NCI-H82 treated with DMSO at 0.1 percent for 48 hours (cell line): ENCODE results near the gene SUN1.

Experiments used
- DNase-seq: peaks from one replicate; lab custom pipeline; 2025; ENCODE audit not compliant: unreplicated experiment; lab: John Stamatoyannopoulos, UW

SUN1 gene

DNA sequence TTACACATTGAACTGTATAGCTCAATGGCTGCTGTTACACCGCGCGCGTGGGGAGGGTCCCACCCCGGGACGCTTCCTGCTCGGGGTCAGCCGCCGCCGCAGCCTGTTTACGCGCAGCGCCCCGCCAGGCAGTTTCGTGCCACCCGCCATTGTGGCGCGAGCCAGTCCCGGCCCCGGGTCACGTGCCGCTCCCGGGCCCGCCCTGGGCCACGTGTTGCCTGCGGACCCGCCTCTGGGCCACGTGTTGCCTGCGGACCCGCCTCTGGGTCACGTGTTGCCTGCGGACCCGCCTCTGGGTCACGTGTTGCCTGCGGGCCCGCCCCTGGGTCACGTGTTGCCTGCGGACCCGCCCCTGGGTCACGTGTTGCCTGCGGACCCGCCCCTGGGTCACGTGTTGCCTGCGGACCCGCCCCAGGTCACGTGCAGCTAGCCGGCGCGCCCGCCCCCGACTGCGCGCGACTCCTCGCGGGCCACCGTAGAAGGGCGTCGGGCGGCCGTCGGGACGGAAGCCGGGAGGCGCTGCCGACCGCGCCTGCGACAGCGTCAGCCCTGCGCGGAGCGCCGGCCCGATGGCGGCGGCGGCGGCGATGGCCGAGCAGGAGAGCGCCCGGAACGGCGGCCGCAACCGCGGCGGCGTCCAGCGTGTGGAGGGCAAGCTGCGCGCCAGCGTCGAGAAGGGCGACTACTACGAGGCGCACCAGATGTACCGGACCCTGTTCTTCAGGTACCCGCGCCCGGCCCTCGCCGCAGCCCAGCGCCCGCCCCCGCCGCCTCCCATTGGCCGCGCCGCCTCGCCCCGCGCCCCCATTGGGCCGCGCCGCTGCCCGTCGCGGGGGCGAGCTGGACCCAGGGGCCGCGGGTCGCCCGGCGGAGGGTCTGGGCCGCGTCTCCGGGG lies 44.0 kb downstream of the SUN1 start, which contains the start of gene GET4:
TSS of gene GET4 (plus strand) at position 478 of the 895 bp plus-strand sequence. CDS start at position 570, 92 bp downstream.
- DNase-seq, result peak; percentile 70

DNA sequence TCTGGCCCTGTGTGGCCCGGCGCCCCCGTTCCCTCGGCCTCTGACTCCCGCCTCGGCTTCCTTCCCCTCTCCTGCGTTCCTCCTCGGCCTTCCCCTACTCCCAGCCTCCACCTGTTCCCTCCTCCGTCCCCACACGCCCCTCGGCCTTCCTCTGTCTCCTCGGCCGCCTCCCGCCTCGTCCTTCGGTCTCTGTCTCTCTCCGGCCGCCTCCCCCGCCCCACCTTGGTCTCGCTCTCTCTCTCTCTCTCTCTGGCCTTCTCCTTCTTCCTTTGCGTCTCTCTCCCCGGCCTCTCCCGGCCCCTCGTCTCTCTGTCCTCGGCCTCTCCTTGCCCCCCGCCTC lies 44.7 kb downstream of the SUN1 start:
- DNase-seq, result no peak

DNA sequence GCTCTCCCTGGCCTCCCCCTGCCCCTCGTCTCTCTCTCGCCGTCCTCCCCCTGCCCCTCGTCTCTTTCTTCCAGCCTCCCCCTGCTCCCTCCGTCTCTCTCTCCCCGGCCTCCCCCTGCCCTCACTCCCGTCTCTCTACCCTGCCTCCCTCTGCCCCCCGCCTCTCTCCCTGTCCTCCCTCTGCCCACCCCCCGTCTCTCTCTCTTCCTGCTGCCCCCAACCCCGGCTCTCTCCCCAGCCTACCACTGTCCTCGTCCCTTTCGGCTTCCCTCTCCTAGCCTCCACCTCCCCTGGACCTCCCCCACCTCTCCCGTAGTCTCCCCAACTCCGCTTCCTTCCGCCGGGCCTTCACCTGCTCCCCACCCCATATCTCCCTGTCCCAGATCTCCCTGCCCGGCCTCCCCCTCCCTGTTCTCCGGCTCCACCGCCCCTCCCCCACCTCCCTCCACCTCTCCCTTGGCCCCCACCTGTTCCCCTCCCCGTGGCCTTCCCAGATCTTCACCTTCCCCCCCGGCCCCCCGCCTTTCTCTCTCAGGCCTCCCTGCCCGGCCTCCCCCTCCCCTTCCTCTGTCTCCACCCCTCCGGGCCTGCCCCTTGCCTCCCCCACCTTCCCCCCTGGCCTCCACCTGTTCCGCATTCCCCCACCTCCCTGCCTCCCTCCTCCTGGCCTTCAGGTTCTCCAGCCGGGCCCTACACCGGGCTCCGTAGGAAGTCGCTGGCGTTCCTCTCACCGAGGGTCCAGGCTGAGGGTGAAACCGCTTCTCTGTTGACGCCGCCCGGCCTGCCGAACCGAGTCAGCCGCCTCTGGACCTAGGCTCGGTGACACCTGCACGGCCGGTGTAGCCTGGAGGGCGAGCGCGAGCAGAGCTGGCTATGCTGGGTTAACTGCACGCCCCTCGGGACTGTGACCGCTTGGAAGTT lies 45.3 kb downstream of the SUN1 start:
- DNase-seq, result no peak

DNA sequence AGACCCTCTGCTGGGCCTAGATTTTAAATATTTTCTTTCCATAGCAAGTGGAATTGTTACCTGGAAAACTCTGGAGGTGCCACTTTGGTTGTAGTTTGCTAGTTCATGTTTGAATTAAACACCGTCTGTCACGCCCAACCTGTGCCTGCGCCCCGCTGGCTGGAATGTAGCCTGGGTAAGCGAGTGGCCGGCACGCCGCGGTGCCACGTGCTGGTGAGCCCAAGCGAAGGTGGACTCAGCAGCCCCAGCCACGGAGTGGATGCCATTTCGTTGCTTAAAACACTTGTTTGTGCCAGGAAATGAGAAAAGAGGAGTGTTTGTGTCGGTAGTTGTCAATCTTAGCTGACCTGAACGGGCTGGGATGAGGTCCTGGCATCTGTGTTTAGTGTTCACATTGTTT lies 46.8 kb downstream of the SUN1 start:
- no peak for DNase-seq

DNA sequence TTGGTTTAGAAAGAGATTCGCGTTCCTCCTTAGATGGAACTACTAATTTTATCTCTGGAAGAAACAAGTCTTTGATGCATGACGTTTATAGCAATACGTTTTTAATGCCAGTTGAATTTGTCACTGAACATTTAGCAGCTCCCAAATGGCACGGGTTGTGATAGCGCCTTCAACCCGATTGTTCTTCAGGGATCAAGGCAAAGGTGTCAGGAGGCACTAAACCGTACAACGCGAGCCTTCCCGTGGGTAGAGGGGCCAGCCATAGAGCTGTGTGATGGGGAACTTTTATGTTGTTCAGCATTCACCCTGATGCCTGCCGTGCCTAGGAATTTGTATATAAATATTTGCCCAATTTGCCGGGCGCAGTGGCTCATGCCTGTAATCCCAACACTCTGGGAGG lies 47.4 kb downstream of the SUN1 start:
- DNase-seq, result no peak

DNA sequence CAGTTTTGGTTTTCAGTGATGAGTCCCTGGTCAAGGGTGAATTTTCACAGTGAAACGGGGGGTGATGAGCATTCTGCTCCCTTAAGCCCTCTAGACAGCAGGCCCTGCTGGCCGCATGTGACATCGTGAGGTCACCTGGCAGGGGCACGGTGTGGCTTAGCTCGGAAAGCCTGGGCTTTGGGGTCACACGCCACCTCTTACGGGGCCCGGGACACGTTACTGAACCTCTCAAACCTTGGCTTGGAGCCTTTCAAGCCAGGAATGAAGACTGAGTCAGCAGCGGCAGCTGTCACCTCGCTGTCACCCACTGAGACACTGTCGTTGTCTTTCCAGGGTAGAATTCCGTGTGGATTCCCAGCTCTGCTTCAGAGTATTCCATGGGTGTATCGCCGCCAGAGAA lies 48.2 kb downstream of the SUN1 start:
- no peak for DNase-seq

DNA sequence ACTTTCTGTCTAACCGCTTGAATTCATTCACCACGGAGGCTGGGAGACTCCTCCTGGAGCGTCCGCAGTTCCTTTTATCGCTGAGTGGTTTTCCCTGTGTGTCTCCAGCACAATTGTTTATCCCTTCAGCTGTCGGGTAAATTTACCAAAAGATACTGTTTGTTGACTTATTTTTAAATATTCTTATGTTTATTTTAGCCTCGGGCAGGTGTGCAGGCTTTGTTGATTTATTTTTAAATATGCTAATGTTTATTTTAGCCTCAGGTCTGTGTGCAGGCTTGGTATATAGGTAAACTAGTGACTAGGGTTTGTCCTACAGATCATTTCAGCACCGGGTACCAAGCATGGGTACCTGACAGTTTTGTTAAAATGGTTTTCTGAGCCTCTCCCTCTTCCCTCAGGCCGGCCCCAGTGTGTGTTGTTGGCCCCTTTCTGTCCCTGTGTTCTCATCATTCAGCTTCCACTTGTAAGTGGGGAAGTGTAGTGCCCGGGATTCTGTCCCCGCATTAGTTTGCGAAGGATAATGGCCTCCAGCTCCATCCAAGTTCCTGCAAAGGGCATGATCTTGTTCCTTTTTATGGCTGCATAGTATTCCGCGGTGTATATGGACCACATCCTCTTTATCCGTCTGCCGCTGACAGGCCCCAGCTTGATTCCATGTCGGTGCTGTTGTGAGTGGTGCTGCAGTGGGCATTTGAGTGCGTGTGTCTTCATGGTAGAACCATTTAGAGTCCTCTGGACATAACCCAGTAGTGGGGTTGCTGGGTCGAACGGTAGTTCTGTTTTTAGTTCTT lies 49.4 kb downstream of the SUN1 start:
- DNase-seq, result no peak

DNA sequence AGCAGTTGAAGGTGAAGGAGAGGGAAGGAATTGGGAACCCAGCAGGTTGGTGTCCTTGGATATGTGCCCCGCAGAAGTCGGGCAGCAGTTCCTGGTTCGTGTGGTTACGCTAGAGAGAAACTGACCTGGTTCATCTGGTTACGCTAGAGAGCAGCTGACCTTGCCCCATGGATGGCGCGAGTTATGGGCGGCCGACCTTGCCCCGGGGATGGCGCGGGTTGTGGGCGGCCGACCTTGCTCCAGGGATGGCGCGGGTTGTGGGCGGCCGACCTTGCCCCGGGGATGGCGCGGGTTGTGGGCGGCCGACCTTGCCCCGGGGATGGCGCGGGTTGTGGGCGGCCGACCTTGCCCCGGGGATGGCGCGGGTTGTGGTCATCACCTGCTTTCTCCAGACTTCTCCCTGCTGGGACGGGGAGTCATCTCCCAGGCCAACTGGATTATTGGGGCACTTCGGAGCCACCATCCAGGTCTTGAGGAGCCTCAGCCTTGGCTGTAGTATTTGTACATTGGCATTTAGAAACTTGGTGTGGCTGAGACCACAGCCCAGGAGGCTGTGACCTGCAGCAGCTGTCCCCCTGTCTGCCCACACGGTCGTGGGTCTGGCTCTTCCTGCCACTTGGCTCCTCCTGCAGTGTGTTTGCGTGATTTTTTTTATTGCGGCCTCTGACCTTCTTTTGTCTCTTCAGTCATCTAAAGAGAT lies 50.2 kb downstream of the SUN1 start:
- no peak for DNase-seq

DNA sequence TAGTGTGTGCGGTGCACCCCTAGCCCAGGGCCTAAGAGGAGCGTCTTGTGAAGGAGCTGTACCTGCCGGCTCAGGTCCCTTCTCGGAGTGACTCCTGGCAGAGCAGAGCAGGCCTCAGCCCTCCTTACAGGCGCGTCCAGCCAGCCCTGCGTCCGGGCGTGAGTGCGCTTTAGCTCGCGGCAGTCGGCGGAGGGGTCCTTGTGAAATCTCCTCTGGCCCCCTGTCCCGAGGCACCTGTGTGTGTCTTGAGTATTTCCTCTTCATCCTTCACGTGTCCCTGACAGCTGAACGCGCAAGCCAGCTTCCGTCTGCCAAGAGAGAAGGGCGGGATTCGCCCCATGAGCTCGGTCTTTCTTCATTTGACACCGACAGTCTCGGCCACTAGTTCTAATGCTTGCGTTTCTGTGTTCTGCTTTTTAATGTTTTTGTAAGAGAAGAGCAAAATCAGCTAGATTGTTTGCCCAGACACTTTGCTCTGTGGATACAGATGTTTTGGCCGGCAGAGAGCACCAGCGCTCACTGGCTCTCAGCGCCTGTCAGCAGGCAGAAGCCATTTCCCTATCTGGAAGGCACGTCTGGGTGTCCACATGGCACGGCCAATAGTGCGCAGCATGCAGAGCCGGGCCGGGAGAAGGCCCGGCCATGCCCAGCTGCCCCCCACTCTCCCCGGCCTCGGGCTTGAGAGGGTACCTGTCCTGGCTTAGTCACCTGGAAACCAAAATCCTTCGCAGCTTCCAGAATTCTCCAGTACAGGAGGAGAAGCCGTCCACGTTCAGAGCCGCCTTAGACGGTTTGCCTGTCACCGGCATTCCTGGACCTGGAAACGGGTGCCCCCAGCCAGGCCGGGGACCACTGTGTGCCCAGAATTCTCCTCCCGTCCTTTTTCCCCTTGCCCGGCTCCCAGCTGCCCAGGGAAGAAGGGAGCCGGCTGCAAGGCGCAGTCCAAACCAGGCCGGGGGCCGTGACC lies 51.1 kb downstream of the SUN1 start:
- no peak for DNase-seq

DNA sequence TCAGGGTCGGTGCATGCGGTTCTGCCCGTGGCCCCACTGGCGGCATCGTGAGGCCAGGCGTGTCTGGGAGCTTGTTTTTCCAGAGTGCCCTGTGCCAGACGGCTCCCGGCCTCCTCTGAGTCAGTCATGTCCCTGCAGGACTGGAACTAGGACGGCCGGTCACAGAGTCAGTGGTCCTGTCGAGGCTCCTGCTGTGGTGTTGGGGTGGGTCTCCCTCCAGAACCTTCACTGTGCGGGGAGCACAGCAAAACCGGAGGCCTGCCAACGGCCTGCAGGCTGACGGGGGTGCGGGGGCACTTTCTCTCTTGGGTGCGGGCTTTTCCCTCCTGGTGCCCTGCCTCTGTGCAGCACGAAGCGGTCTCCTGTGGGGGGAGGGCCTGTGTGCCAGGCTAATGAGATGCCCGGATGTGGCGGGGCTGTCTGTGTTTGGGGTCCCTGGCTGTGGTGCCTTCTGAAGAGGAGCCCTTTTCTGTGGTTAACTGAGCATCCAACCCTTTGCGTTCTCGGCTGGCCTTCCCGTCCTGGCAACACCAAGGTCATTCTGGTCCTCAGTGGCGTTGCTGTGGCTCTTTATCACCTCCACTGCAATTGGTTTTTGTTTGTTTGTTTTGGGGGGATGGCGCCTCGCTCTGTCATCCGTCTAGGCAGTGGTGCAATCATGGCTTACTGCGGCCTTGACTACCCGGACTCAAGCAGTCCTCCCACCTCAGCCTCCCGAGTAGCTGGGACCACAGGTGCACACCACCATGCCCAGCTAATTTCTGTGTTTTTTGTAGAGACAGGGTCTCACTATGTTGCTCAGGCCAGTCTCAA lies 52.1 kb downstream of the SUN1 start:
- no peak for DNase-seq

DNA sequence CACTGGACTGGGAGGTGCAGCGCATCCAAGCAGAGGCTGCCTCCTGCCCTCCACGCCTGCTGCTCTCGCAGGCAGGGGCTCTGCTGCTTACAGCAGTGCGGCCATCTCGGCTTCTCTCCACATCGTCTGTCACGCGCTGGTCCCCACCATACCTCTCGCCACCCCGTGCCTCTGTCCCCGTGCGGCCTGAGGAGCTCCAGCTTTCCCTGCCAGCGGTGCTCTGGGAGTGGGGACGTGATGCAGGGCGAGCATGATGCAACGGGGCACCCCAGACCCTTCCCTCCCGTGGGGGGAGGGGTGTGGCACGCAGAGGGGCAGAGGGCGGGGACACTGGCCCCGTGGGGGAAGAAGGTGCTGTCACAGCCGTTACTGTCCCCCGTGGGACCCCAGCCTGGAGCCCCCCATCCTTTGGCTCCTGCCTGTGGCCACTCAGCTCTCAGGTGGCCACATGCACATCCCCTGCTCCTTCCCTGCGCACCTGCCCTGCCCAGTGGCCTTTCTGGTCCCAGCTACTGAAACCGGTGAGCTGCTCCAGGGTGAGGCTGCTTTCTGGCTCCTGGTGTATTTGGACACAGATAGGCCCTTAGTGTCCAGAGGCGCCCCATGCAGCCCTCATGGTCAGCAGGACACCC lies 53.1 kb downstream of the SUN1 start:
- no peak for DNase-seq

DNA sequence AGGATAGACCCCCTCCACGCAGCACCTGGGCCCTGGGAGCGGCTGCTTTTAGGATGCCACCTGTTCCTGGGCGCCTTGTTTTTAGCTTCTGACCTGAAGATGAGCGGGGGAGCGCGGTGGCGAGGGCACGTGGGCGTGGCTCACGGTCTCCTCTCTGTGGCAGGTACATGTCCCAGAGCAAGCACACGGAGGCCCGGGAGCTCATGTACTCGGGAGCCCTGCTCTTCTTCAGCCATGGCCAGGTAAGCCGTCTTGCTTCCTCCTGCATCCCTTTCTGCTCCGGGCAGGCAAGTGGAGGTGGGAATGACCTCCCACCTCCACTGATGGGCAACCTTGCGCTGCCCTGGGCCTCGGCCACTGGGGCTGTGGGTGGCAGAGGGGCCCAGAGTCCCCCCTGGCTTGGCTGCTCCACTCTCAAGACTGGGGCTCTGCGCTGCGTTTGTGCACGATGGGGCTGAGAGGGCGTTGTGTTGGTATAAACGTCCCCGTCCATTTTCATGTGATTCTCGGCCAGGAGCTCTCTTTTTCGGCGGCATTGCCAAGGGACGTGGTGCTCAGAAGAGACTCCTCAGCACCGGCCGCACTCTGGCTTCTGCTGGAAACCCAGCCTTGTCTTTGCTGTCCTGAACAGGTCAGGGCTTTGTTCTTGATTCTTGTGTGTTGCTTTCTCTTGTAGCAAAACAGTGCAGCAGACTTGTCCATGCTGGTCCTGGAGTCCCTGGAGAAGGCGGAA lies 53.8 kb downstream of the SUN1 start:
- DNase-seq, result no peak

DNA sequence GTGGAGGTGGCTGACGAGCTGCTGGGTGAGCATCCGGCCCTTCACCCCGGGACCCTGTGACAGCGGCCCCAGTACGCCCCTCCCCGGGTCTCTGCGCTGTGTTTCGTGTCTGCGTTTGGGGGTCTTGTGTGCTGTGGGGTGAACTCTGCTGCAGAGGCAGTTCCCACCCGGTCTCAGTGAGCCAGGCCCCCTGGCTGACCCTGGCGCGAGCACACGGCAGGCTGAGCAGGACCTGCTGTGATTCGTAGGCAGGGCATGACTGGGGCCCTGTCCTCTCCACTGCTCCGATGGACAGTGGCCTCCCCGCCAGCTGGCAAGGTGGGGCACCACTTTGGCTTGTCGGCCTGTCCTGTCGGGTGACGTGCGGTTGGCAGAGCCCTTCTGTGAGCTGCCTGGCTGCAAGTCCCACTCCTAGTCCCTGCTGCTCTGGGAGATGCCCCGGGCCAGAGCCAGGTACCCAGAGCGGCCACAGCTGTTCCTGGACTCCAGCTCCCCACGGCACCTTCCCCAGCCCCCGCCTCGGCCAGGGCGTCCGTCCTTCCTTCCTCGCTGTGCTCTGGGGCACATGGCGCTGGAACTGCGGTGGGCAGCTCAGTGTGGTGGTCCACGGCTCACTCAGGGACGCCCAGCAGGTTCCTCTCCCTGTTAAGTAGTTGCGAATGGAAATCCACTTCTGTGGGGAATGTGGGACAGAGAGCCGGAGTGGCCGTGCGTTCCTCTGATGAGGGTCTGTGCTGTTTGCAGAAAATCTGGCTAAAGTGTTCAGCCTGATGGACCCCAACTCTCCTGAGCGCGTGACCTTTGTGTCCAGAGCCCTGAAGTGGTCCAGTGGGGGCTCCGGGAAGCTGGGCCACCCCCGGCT lies 54.6 kb downstream of the SUN1 start:
- no peak for DNase-seq

DNA sequence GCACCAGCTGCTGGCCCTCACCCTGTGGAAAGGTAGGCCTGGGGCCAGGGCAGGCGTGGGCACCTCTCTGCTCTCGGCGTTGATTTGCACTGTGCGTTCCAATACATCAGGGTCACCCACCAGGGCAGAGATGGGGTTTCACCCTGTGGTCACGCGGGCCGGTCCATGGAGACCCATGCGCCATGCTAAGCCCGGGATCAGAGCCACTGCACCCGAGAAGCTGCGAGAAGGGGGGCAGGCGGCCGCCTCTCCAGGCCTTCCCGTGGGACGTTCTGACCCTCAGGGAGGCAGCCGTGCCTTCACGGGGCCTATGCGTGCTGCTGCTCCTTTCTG lies 55.2 kb downstream of the SUN1 start:
- no peak for DNase-seq

DNA sequence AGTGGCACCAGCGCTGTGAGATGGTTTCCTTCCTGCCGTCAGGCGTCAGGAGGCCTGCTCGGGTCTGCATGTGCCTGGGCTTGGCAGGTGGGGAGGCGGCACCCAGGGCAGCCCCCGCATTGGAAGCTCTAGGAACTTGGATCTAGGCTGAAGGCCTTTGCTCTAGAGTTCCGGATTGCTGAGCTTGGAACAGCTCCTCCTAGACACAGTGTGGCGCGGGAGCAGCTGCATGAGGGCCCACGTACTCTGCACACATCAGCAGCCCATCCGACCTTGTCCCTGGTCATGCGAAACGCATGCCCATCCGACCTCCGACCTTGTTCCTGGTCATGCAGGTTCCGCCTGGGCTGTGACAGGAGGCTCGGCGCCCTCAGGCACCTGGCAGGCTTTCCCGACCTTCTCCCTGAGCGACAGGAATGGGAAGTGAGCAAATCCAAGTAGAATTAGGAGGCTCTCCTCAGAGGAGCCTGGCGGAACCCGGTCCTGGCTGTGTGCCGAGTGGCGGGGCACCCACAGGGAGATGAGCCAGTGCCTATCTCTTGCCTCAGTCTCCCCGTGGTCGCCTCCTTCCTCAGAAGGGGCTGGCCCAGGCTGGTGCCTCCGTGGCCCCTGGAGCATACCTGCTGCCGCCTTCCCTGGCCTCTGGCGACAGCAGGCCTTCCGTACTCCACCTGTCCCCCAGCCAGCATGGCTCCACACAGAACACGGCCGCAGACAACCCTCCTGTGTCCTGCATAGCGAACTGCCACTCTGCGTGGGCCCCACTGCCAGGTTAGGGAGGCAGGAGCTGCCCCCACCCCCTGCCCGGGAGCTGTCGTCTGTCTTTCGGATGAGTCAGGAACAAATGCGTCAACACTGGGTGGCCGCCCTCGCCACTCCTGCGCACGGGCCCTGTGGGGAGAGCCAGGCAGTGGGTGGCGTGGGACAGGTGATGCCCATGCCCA lies 56.1 kb downstream of the SUN1 start:
- DNase-seq, result no peak

DNA sequence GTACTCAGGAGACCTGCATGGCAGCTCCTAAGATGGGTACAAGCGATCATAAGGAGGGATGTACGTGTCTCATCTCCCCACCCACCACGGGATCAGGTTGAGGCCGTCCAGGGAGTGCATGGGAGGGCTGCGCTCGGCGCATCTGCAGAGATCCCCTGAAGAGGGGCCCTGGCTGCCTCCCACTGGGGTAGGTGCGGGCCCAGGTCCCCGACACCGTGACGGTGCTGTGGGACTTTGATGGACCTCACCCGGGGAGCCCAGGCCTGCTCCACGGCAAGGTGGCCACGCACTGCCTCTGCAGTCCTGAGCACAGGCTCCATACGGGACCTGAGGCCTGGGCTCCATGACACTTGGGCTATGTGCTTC lies 56.7 kb downstream of the SUN1 start:
- no peak for DNase-seq
